Stimulated activated CD8-positive, alpha-beta memory T cell treated with anti-CD3 and anti-CD28 coated beads, Interleukin-4, amount 100 ng/mL, for 24 hours (primary cell): Measurements from ENCODE around the gene RGS16.
A peak's percentile ranks its signal among the peaks of the same experiment; 100 is the strongest.

Experiments
- DNase-seq: peaks from one replicate; pipeline ENCODE4 v3.0.0-alpha.2; 2020; ENCODE audit warnings: low read depth

The RGS16 gene

GRCh38 chr1:182608845-182609610 lies 4.8 kb upstream of the RGS16 start:
- no peak for DNase-seq

GRCh38 chr1:182608236-182608635 lies 4.0 kb upstream of the RGS16 start:
- DNase-seq, result no peak

GRCh38 chr1:182607566-182607965 lies 3.4 kb upstream of the RGS16 start:
- DNase-seq, result no peak

- no peak for DNase-seq
These were observed 479 bp downstream of the RGS16 start for GRCh38 chr1:182603646-182604174.

- DNase-seq, result no peak
These were observed 1.1 kb downstream of the RGS16 start for GRCh38 chr1:182602935-182603645.

GRCh38 chr1:182601913-182602312 lies 2.3 kb downstream of the RGS16 start:
- no peak for DNase-seq

- no peak for DNase-seq
These were observed 2.8 kb downstream of the RGS16 start for GRCh38 chr1:182601416-182601786.

- no peak for DNase-seq
These were observed 3.3 kb downstream of the RGS16 start for GRCh38 chr1:182600745-182601415.

- DNase-seq, result no peak
These were observed 4.0 kb downstream of the RGS16 start for GRCh38 chr1:182600036-182600713.

GRCh38 chr1:182599339-182599738 lies 4.8 kb downstream of the RGS16 start:
- DNase-seq, result no peak

GRCh38 chr1:182598296-182598695 lies 5.9 kb downstream of the RGS16 start:
- DNase-seq, result no peak

- no peak for DNase-seq
These were observed 7.3 kb downstream of the RGS16 start for GRCh38 chr1:182596934-182597333.

- DNase-seq, result peak; percentile 52
These were observed 8.4 kb downstream of the RGS16 start for GRCh38 chr1:182595641-182596240.

- no peak for DNase-seq
These were observed 14.3 kb downstream of the RGS16 start for GRCh38 chr1:182589931-182590330.

GRCh38 chr1:182589520-182589919 lies 14.7 kb downstream of the RGS16 start:
- DNase-seq, result no peak

- peak; percentile 31 for DNase-seq
These were observed 15.4 kb downstream of the RGS16 start, which contains the start of gene RNASEL for GRCh38 chr1:182588500-182589396. Gene RNASEL, minus strand, starts transcription at chr1:182589256. Its CDS starts 2,450 bp downstream, at chr1:182586806.

- DNase-seq, result no peak
These were observed 16.3 kb downstream of the RGS16 start for GRCh38 chr1:182587666-182588499.

GRCh38 chr1:182587093-182587492 lies 17.1 kb downstream of the RGS16 start:
- no peak for DNase-seq

GRCh38 chr1:182586380-182586779 lies 17.8 kb downstream of the RGS16 start:
- no peak for DNase-seq

- no peak for DNase-seq
These were observed 19.4 kb downstream of the RGS16 start for GRCh38 chr1:182584746-182585145.
